MG63 (cell line): ENCODE data around the gene CAPNS2. TPM values are rescaled to one million over a fixed set of nuclear protein-coding genes. Genes with fewer than 3 reads are reported as not detected.

Experiments
- DNase-seq: peaks from one replicate; pipeline ENCODE4 v3.0.0-alpha.2; 2020
- H3K27me3 ChIP-seq: fragments of 250-450 bp; sonication (Bioruptor Pico); 2 replicates; pipeline ENCODE4 v1.5.1; 2020; ENCODE audit warnings: mild to moderate bottlenecking, moderate library complexity
- H3K36me3 ChIP-seq: fragments of 250-450 bp; sonication (Bioruptor Pico); 2 replicates; pipeline ENCODE4 v1.5.1; 2020; ENCODE audit warnings: mild to moderate bottlenecking, moderate library complexity
- H3K4me3 ChIP-seq: fragments of 250-450 bp; sonication (Bioruptor Pico); 2 replicates; pipeline ENCODE4 v1.5.1; 2020; ENCODE audit warnings: mild to moderate bottlenecking, moderate library complexity
- H3K9me3 ChIP-seq: fragments of 250-450 bp; sonication (Bioruptor Pico); 2 replicates; pipeline ENCODE4 v1.5.1; 2020; ENCODE audit warnings: mild to moderate bottlenecking, moderate library complexity
- total RNA-seq: library from RNA; depleted of rRNA; stranded (reverse); fragments of >200 nt; shearing (Covaris generic); gene quantifications from 2 replicates; pipeline ENCODE4 v1.2.3, GENCODE V29; 2014; ENCODE audit warnings: low replicate concordance

CAPNS2 gene
- total RNA-seq, 1 experiment from 2014 or later: not detected

DNA sequence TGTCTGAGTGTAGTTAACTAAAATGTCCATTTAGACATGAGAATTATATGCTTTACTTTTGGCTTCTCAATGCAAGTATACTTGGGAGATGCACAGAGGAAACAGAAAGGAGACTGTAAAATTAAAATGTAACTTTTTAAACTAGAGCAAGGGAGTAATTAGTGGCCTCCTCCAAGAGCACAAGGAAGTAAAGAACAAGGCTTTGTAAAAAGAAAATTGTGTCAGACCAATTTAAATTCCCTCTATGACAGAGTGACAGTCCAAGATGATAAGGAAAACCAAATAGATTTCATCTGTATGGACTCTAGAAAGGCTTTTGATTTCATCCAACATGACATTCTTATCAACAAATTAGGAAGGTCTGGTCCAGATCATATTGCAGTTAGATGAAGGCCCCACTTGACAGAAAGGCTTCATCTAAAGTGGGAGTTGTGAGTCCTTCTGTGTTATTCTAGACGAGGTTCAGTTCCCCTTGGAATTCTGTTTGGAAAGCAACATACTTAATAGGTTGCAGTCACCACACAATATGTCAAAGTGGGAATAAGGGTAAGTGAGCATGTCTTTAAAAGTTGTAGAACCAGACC is 6.5 kb upstream of the CAPNS2 start:
- H3K4me3 ChIP-seq: no peak overlapping the region
- no peak for DNase-seq
- no peaks in the 10 kb centered on the region; the same call in 1 of the 2 replicates for H3K27me3 ChIP-seq
- H3K36me3 ChIP-seq: no peaks in the 10 kb centered on the region
- H3K9me3 ChIP-seq: peaks cover under 1% of the 10 kb centered on the region

DNA sequence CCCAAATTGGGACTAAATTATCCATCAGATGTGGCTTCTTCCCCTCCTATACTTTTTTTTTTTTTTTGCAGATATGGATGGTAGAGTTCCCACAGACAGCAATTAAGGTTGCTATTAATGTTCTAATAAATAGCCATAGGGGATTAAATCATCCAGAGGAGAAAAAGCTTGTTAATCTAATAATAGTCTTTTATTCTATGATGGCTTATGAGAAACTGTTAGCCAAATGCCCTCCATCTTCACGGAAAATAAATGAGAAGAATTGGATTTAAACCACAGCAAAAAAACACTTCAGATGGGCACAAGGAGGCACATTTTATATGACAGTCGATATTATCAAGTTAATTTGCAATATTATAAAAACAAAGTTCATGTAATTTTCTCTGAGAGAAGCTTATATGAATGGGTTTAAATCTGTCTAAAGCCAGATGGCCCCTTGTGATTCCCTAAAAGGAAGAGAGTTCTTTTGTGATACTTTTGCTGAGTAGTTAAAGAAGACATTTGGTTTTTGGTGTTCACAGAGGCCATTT is 5.1 kb upstream of the CAPNS2 start:
- Histone ChIP-seq H3K9me3 (no peaks in the 10 kb centered on the region; the same call in 1 of the 2 replicates), H3K36me3 (no peaks in the 10 kb centered on the region)
- DNase-seq: no peak

DNA sequence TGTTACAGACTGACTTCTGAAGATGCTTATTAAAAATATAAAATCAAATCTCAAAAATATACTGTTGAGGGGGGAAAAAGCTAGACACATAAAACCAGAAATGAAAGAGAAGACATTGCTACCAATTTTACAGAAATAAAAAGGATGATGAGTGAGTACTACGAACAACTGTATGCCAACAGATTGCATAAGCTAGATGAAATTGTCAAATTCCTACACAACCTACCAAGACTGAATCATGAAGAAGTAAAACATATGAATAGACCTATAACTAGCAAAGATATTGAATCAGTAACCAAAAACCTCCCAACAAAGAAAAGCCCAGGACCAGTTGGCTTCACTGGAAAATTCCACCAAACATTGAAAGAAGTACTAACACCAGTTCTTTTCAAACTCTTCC is 3.5 kb upstream of the CAPNS2 start:
- no peaks in the 10 kb centered on the region; the same call in 1 of the 2 replicates for H3K9me3 ChIP-seq
- H3K27me3 ChIP-seq: no peaks in the 10 kb centered on the region; the same call in 1 of the 2 replicates
- H3K4me3 ChIP-seq: no peak overlapping the region
- H3K36me3 ChIP-seq: no peaks in the 10 kb centered on the region
- no peak for DNase-seq

More for the DNA sequence above, 5.1 kb upstream of the CAPNS2 start:
- Histone ChIP-seq H3K27me3 (no peaks in the 10 kb centered on the region; the same call in 1 of the 2 replicates), H3K4me3 (no peak overlapping the region)

DNA sequence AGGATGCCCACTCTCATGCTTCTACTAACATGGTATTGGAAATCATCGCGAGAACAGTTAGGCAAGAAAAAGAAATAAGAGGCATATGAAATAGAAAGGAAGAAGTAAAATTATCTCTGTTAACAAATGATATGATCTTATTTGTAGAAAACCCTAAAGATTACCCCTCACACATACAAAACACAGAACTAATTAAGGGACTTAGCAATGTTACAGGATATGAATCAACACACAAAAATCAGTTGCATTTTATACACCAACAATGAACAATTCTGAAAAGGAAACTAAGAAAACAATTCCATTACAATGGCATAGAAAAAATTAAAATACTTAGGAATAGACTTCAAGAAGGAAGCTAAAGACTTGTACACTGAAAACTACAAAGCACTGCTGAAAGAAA is 2.7 kb upstream of the CAPNS2 start:
- no peaks in the 10 kb centered on the region; the same call in 1 of the 2 replicates for H3K9me3 ChIP-seq
- H3K36me3 ChIP-seq: no peaks in the 10 kb centered on the region
- no peaks in the 10 kb centered on the region; the same call in 1 of the 2 replicates for H3K27me3 ChIP-seq
- DNase-seq: no peak
- H3K4me3 ChIP-seq: no peak overlapping the region

DNA sequence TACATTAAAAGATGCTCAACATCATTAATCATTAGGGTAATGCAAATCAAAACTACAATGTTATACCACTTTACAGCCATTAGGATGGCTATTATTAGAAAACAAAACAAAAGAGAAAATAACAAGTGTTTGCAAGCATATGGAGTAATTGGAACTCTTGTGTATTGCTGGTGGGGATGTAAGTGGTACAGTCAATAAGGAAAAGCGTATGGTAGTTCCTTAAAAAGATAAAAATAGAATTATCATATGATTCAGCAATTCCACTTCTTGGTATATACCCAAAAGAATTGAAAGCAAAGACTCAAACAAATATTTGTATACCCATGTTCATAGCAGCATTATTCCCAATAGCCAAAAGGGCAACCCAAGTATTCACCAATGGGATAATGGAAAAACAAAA is 1.4 kb upstream of the CAPNS2 start:
- H3K36me3 ChIP-seq: no peaks in the 10 kb centered on the region

DNA sequence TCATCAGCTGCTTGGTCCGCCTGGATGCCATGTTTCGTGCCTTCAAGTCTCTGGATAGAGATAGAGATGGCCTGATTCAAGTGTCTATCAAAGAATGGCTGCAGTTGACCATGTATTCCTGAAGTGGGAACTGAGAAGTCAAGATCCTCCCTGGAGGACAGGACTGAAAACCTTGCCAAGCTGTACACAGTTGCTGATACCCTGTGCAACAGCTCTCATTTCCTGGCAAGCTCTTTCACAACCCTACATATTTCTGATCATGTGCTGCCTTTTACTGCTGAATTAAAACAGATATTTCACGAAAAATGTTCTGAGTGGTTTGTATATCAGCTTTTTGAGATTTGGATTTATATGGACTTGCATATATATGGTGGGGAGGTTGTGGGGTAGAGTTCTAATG is 898 bp downstream of the CAPNS2 start:
- Histone ChIP-seq H3K4me3 (no peak overlapping the region), H3K27me3 (no peaks in the 10 kb centered on the region; the same call in 1 of the 2 replicates), H3K9me3 (no peaks in the 10 kb centered on the region), H3K36me3 (no peaks in the 10 kb centered on the region)
- DNase-seq: no peak

More for the DNA sequence above, 1.4 kb upstream of the CAPNS2 start:
- DNase-seq: no peak
- no peaks in the 10 kb centered on the region; the same call in 1 of the 2 replicates for H3K27me3 ChIP-seq
- H3K9me3 ChIP-seq: no peaks in the 10 kb centered on the region; the same call in 1 of the 2 replicates
- no peak overlapping the region for H3K4me3 ChIP-seq

DNA sequence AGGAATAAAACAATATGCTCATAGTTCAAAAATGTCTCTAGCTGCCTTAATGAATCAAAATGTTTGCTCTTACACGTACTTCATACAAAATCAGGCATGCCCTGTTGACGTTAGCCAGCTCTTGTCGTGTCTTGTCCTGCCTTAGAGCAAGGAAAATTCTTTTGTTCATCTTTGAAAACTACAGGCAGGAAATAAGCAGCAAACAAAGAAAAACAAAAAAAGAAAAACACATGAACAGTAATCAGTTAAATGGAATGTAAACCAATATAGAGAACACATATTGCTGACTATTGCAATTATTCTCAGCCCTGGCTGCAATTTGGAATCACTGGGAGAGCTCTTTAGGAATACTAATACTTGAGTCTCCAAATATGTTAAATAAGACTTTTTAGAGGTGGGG is 1.7 kb downstream of the CAPNS2 start:
- H3K4me3 ChIP-seq: no peak overlapping the region
- no peak for DNase-seq
- no peaks in the 10 kb centered on the region for H3K9me3 ChIP-seq
- H3K36me3 ChIP-seq: no peaks in the 10 kb centered on the region
- H3K27me3 ChIP-seq: peaks cover 4% of the 10 kb centered on the region; the same call in 1 of the 2 replicates

DNA sequence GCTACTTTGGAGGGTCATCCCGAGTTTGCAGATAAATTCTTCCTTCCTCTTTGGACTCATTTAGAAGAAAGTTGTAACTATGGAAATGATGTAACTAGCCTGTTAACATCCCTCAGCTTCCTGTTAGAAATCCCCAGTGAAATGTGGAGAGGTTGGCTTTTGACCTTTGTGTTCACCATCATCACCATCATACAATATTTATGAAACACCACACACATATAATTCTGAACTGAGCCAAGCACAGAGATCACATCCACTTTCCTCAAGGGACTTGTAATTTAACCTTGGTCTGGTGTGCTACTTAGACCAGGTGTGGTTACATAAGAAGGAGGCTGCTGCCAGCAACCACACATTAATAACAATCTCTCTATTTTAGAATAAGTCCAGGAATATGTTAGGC is 2.5 kb downstream of the CAPNS2 start:
- no peaks in the 10 kb centered on the region for H3K36me3 ChIP-seq
- H3K9me3 ChIP-seq: no peaks in the 10 kb centered on the region
- H3K4me3 ChIP-seq: no peak overlapping the region
- H3K27me3 ChIP-seq: peaks cover 9% of the 10 kb centered on the region
- DNase-seq: no peak

DNA sequence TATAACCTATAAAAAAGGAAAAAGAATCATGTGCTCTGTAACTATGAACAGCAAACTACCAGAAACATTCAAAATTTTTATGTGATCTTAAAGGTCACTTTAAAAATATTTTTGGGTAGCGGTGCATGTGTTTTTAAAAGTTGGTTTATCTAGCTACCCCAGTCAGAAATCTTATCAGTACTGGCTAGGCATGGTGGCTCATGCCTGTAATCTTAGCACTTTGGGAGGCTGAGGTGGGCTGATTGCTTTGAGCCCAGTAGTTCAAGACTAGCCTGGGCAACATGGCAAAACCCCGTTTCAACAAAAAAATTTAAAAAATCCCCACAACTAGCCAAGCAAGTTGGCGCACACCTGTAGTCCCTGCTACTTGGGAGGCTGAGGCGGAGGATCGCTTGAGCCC is 3.7 kb downstream of the CAPNS2 start:
- Histone ChIP-seq H3K27me3 (peaks cover 17% of the 10 kb centered on the region), H3K9me3 (no peaks in the 10 kb centered on the region), H3K4me3 (no peak overlapping the region), H3K36me3 (no peaks in the 10 kb centered on the region)
- no peak for DNase-seq

DNA sequence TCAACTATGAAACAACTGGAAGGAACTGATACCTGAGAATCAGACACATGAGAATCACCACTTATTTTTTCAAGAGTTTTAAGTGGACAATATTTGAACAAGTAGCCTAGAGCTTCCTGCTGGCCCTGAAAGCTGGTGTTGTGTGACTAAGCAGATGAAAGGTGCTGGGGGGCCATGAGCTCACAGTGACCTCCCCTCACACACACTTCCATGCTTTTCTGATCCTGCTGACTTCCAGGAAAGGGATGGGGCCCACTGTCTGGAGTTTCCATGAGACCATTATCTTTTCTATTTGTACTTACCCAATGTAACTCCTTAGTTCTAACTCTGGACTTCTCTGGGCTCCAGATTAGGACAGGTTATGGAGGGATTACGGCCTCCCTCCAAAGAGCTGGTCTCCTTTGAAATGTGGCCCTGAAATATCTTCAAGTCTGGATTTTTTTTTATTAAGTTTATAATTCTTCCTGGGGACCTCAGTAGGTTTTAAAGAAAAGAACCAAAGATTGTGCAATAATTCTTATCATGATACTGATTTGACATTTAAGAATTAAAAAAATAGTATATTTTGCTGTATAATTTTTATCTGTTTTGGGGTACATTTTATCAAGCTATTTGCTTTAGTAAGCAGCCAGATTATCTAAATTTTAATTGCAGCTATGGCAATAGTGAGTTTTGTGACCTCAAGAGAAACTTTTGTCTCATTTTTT is 4.9 kb downstream of the CAPNS2 start:
- no peak for DNase-seq
- H3K27me3 ChIP-seq: peaks cover 19% of the 10 kb centered on the region
- no peaks in the 10 kb centered on the region for H3K36me3 ChIP-seq
- no peak overlapping the region for H3K4me3 ChIP-seq
- H3K9me3 ChIP-seq: no peaks in the 10 kb centered on the region

DNA sequence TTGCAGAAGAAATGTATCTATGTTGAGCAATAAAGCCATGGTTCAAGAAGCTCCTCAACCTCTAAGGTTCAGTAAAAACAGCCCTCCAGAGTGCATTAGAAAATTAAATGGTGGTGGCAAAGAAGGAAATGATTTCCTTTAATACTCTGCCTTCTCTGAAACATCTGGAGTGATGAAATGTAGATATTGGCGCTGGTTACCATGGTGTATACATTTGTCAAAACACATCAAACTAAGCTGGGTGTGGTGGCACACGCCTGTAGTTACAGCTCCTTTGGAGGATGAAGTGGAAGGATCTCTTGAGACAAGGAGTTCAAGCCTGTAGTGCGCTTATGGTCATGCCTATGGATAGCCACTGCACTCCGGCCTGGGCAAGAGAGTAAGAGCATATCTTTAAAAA is 6.0 kb downstream of the CAPNS2 start:
- Histone ChIP-seq H3K36me3 (no peaks in the 10 kb centered on the region), H3K4me3 (no peak overlapping the region), H3K9me3 (no peaks in the 10 kb centered on the region), H3K27me3 (peaks cover 19% of the 10 kb centered on the region)
- DNase-seq: no peak

DNA sequence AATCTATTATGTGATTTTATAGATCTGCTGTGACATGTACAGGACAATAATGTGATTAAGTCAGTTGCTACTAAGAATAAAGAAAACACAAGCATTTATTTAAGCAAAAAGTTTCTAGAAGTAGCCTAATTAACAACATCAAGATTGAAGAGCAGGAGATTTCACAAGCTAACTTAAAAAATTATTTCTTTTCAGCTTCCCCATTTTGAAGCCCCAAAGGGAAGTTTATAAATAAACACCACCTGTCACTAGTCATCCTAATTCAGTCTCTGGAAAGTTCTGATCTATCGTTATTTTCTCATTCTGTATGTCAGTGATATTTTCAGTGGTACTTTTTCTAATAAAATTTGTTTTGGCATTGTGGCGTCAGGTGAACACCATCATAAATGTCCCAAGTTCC is 8.3 kb downstream of the CAPNS2 start:
- Histone ChIP-seq H3K9me3 (no peaks in the 10 kb centered on the region), H3K4me3 (no peak overlapping the region), H3K27me3 (peaks cover 19% of the 10 kb centered on the region), H3K36me3 (no peaks in the 10 kb centered on the region)
- DNase-seq: no peak

DNA sequence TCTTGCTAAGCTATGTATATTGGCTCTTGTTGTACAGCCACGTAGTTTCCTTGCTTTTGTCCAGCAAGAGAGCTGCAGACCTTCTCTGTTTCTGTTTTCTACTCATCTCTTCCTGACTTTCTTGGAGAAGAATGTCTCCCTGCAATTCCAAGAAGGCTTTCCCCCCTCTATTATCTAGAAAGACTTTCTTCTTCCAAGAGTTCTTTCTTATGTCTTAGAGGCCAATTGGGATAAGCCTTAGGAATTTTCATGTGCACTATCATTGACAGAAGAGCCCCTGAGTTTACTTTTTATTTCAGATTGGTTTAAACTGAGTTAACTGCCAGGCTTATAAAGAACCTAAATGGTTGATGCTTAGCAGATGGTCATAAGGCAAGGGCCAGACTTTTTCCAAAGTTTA is 9.0 kb downstream of the CAPNS2 start:
- H3K27me3 ChIP-seq: peaks cover 19% of the 10 kb centered on the region

DNA sequence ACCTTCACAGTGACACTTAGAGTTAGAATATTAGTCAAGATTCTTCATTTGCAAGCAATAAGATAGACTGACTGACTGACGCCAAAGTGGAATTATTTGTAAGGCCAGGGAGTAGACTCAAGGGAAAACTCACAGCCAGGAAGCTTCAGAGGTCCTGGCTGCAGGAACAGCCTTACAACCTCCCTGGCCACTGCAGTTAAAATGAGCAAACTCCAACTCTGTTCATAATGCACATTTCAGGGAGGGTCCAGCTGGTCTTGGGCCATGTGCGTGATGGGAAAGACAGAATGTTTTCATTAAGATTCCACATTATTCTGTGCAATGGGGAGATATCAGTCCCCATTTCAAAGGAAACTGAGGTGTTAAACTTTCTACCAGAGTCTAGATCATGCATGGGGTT is 9.9 kb downstream of the CAPNS2 start:
- Histone ChIP-seq H3K9me3 (no peaks in the 10 kb centered on the region), H3K4me3 (no peak overlapping the region), H3K27me3 (peaks cover 21% of the 10 kb centered on the region), H3K36me3 (no peaks in the 10 kb centered on the region)
- DNase-seq: no peak

More for the DNA sequence above, 9.0 kb downstream of the CAPNS2 start:
- DNase-seq: no peak
- H3K4me3 ChIP-seq: no peak overlapping the region
- no peaks in the 10 kb centered on the region for H3K36me3 ChIP-seq
- no peaks in the 10 kb centered on the region for H3K9me3 ChIP-seq

DNA sequence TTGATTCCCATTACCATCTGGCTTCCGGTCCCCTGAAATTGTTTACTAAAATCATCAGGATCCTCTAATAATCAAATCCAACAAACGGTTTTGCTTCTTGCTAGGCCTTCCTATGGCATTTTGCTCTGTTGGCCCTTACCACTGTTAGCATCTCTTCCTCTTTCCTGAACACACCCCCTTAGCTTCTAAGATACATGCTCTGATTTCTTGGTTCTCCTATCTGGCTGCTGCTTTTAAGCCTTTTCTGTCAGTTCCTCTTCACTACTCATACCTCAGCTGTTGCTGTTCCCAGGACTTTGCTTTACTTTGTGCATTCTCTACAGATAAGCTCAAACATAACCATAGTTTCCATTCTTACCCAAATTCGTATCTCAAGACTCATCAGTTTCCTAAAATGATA is 11.4 kb downstream of the CAPNS2 start:
- H3K4me3 ChIP-seq: no peak overlapping the region
- H3K36me3 ChIP-seq: no peaks in the 10 kb centered on the region
- no peaks in the 10 kb centered on the region for H3K9me3 ChIP-seq
- H3K27me3 ChIP-seq: peaks cover 20% of the 10 kb centered on the region
- DNase-seq: no peak

DNA sequence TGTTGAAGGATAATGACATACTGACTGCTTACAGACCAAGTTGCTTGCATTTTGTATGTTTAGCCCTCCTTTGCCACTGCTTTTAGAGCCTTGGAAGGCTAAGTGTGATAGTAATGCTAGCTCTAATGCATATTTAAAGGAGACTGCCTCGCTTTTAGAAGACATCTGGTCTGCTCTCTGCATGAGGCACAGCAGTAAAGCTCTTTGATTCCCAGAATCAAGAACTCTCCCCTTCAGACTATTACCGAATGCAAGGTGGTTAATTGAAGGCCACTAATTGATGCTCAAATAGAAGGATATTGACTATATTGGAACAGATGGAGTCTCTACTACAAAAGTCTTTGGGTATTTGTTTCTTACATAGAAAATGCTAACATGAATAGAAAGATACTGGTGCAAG is 19.1 kb downstream of the CAPNS2 start:
- no peak overlapping the region for H3K4me3 ChIP-seq
- no peaks in the 10 kb centered on the region for H3K36me3 ChIP-seq
- no peaks in the 10 kb centered on the region for H3K9me3 ChIP-seq
- no peak for DNase-seq
- H3K27me3 ChIP-seq: peaks cover 18% of the 10 kb centered on the region

DNA sequence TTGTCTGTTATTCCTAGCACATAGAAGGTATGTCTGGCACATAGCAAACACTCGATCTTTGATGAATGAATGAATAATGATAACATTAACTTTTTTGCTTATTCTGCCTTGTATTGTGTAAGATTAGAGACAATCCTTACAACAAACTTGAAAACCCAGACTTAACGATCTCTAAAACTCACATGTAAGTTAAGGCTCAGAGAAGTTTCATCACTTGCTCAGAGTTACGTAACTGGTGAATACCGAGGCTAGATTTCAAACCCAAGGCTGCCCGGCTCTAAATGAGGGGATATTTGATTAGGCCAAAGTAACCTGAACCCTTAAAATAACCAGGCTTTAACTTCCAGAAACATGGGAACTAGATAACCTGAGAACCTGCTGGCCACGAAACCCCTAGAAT is 22.3 kb downstream of the CAPNS2 start:
- Histone ChIP-seq H3K4me3 (no peak overlapping the region), H3K9me3 (no peaks in the 10 kb centered on the region), H3K36me3 (no peaks in the 10 kb centered on the region), H3K27me3 (peaks cover 32% of the 10 kb centered on the region)
- no peak for DNase-seq

DNA sequence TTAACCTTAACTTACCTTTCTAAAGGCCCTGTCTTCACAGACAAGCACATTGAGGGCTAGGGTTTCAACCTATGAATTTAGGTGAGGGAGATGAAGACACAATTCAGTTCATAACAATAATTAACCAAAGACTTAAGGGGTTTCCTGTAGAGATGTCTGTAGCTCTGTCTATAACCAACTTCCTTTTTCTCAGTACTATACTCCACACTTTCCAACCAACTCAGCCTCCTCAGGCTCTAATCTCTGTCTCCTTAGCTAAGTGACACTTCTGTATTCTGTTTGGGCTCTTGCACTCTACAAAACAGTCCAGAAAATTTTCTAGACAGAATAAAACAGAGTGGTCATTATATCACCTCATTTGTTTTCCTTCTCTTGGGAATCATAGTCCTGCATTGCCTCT is 25.8 kb downstream of the CAPNS2 start:
- Histone ChIP-seq H3K36me3 (no peaks in the 10 kb centered on the region), H3K27me3 (peaks cover 46% of the 10 kb centered on the region), H3K9me3 (no peaks in the 10 kb centered on the region), H3K4me3 (no peak overlapping the region)
- no peak for DNase-seq
